Hematopoietic multipotent progenitor cell treated with erythropoietin and hydrocortisone succinate and interleukin-3 and kit ligand, for 15 days (in vitro differentiated cells): ENCODE measurements around the gene CHST7.

Experiments used
- DNase-seq: peaks from one replicate; pipeline ENCODE4 v3.0.0-alpha.2; 2015; ENCODE audit warnings: low spot score

CHST7 gene

DNA sequence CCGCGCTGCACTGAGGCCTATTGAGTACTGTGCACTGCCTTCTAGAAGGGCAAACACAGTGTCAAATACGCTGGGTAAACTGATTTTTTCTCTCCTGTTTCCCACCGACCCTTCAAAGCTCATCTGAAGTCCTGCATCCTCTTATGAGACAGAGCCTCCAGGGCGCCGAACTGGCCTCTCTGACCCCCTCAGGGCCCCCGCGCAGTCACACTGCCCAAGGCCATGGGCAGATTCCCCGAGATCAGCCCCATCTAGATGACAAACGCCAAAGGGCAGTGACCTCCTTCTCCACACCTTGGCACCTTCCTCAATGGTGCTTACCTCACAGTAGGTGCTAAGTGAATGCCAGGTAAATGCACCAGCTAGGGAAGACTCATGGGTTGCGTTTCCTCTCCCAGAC, 34.4 kb downstream of the CHST7 start:
- no peak for DNase-seq

DNA sequence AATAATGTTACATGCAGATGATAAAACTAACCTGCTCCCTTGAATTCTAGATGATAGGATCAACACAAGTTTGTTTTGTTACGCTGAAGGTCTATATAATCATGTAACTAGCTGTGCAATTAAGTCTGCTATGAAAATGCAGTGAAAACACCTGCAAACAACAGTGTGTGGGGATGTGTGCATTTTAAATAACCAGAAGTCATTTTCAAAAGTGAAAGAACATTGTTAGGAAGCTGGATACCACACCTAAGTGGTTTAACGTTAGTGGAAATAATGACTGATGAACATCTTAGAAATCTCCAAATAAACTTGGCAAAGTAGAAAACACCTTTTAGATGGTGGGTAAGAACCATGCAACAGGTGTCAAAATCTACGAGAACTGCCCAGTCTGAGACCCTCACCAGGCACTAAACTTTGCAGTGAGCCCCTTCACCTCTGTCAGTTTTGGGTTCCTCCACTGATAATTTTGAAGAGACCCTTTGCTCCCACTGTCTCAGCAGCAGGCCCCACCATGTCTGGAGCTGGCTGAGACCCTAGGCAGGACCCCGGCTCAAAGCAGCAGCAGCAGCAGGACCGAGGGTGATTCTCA, 36.6 kb downstream of the CHST7 start:
- DNase-seq = no peak

DNA sequence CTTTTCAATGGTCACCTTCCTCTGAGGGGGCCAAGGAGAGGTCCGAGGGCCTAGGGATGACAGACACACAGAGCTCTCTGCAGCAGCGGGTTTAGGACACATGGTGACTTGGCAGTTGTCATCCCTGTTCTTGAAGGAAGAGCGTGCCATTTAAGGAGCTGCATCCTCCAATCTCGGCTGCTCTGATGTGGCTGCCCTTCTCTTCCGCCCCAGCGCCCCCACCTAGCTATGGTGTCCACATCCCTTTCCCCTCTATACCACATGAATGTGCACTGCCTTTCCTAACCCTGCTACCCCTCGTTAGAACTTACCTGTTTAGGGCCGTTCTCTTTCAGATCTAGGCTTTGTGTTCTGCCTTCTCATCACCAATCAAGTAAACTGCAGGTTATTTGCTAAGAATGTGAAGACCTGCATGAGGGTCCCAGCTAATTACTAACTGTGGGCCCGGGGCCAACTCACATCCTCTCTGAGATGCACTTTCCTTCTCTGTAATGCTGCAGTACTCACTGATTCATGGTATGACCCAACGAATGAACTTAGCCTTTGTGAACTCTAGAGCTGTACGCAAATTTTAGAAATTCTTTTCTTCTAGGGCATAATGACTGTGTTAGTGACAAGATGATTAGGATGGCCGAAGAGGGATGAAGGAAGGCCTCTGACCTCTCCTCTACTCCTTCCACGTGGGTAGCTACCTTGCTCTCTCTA, 38.2 kb downstream of the CHST7 start:
- no peak for DNase-seq

DNA sequence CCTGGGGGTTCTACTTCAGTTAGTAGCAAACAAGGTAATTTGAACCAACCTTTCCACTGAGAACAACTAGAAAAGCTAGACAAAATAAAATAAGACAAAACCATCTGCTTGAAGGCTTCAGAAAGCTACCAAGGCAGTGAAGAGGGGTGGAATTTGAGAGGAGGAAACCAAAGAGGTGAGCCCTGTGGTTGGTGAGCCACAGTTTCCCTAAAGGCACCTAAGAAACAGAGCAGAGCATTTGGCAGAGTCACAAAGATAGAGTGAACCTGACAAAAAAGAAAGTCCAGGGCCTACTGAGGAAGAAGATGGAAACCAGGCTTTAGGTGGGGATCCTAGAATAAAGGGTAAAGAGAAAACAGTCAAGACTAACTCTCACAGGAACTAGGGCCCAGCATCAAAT, 44.3 kb downstream of the CHST7 start:
- no peak for DNase-seq

DNA sequence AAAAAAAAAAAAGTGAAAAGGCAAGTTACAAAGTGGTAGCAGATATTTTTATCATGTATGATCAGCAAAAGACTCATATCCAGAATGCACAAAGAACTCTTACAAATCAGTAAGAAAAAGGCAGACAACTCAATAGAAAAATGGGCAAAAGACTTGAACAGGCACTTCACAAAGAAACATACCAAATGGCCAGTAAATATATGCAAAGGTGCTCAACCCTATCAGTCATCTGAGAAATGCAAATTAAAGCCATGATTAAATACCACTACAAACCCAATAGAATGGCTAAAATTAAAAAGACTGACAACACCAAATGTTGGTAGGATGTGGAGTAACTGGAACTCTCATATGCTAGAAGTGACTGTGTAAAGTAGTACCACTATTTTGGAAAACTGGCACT, 45.4 kb downstream of the CHST7 start:
- DNase-seq = no peak

DNA sequence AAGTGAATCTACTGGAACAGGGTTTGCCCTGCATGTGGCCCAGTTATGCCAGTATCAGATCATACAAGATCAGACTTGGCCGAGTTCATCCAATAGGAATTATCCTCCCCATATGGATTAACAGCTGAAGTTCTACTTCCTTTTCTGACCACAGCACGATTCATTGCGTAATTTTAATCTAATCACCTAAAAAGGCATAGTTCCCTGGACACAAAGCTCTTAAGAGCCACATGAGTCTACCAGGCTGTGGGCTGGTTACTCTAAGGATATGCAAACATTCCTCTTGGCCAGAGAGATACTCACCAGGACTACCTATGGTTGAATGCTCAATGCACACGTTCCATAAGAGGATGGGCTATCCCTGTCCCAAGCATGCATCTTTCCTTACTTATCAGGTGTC, 46.9 kb downstream of the CHST7 start:
- DNase-seq = no peak

DNA sequence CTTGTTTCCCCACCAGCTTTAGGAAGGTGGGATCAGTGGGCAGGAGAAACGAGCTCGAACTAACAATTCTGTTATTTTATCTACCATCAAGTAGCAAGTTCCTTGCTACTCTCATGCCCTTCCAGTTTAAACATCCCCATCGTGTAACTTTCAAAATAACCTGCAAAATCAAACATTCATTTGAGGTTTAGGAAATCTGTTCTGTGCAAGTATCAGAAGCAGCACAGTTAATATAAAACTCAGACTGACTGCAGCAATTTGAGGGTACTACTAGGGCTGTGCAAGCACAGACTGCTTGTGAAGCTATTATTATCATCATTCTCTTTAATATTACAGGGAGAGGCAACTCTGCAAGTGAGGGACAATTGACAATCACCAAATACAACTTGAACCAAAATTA, 48.0 kb downstream of the CHST7 start:
- DNase-seq = no peak

DNA sequence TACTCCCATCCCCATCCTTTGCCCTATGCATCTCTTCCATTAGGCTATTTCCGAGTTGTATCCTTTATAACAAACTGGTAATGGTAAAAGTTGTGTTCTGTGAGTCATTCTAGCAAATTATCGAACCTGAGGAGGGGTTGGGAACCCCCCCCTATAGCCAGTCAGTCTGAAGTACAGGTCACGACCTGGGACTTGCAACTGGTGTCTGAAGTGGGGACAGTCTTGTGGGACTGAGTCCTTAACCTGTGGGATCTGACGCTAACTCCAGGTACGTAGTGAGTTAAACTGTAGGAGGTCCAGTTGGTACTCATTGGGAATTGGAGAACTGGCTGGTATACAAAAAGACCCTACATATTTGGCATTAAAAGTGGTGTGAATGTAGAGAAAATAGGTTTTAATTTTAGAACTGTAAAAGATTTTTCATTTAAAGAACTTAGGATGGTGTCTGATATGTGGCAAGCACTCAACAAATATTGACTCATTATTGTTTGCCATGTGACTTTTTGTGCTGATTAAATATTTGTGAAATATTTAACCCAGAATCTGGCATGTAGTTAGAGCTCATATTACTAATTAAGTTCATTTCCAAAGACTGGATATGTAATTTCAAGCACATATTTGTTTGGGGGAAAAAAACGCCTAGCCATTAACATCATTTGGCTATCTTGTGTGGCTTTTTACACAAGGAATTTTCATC, 50.7 kb downstream of the CHST7 start:
- no peak for DNase-seq

DNA sequence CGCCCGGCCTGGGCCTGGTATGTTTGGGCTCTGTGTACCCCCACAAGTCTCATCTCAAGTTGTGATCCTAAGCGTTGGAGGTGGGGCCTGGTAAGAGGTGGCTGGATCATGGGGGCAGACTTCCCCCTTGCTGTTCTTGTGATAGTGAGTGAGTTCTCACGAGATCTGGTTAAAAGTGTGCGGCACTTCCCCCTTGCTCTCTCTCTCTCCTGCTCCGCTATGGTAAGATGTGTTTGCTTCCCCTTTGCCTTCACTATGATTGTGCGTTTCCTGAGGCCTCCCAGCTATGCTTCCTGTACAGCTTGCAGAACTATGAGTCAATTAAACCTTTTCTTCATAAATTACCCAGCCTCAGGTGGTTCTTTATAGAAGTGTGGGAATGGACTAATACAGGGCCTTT, 53.0 kb downstream of the CHST7 start:
- DNase-seq = no peak

DNA sequence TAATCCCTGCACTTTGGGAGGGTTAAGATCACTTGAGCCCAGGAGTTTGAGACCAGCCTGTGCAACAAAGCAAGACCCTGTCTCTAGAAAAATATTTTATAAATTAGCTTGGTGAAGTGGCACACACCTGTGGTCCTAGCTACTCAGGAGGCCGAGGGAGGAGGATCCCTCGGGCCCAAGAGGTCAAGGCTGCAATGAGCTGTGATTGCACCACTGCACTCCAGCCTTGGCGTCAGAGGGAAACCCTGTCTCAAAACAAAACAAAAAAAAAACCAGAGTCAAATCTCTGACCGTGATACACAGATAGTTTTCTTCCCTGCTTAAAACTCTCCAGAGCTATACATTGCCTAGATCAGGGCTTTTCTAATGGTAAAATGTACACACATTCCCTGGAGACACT, 53.5 kb downstream of the CHST7 start:
- DNase-seq = no peak

DNA sequence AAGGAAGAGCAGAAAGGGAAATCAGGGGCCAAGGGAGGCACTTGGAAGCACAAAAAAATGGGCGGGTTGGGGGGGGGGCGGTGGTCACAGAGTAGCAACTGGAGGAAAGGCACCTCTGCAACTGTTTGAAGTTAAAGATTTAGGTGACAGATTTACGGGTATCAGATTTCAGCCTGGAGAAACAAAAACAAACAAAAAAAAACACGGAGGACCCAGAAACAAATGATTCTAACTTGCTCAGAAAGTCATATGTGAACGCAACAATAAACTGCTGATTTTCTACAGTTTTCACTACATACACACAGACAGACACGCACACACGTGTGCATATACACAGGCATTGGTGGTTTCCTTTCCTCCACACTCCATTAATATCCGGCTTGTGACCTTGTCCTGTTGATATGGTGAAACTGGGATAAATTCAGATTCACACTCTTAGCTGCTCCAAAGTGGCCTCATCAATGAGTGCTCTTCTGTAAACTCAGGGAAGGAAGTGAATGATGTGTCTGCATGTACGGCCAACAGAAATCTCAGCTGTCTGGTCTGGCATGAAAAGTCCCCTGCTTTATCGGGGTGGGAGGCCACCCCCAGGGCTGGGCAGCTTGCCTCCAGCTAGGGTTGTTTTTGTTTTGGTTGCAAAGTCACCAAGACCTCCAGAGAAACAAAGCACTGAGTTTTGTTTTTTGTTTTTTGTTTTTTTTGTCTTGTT, 54.3 kb downstream of the CHST7 start:
- DNase-seq = no peak

DNA sequence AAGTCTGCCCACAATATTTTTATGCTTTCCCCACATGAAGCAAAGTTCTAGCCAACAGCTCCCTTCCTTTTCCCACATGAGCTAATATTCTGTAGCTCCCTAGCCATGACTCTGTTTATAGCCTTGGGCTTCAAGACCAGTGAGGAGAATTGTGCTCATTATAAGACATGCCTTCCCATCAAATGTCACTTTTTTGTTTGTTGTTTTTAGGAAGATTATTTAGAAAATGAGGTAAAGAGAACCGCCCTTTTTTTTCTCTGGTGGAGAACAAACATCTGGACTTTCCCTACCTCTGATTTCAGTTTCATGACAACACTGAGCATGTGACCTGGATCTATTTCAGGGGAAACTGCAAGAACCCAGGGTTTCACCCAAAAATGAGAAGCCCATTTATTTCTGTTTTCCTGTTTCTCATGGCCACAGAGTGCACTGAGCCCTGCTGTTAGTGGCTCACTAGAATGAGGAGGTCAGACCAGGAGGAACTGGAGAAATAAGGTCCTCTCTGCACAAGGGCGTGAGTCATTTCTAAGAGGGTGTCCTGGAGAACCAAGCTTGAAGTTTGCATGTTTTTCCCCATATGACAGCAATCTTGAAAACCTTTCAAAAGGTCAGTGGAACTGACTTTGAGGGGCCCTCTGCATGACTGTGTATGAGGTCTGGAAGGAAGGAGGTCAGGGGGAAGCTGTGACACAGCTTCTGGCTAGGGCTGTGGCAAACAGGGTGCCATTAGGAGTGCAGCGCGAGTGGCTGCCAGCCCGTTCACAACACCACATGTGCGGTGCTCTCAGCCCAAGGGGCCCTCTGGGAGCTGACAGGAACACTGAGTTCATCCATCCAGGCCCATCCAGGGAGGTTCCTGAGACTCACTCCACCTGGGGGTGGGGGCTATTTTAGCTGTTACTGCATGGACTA, 55.2 kb downstream of the CHST7 start:
- no peak for DNase-seq

DNA sequence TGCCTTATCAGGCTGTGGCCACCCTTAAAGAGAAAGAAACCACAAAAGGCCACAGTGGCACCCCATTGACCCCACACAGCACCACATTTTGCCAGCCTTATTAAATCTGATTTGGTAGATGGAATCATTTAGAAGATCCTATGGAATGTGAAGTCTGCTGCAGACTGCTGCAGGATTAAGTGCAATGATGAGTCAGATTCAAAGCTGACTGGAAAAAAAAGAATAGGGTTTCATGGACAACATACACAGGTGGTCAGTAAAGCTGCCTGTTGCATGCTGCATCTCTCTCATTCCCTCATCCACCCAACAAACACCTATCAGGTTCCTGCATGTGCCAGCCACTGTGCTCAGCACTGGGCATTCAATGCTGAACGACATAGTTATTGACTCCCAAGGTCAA, 56.6 kb downstream of the CHST7 start:
- no peak for DNase-seq

DNA sequence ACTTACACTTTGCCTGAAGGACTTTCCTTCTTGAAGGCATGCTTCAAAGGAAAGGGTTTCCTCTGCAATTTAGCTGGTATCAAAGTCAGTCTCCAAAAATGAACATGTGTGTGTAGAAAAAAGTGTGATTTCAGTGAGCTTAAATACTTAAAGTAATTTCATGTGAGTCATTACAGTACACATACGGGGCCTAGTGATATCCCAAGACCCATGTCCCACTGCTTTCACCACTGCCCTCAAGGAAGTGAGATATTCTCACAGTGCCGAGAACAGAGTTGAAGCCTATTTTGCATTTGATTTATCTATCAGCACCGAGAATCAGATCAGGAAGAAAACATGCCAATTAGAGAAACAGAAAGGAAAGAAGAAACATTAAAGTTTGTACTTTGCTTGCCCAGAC, 61.0 kb downstream of the CHST7 start:
- DNase-seq = no peak

DNA sequence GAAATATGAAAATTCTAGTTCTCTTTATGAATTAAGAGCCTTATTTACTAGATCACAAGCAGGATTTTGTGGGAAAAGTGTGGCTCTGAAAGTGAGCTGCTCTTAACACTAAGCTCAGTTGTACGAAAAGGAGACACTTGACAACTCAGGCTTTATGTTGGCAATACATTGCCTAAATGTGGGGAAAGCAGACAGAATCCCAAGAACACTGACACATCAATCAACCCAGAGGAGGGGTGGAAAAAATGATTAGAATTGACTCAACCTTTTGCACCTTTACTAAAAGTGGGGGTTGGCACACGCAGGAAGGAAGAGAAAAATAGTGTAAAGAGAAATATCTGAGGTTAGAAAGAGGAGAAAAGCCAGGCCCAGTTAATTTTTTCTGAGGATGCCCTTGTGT, 61.6 kb downstream of the CHST7 start:
- no peak for DNase-seq

DNA sequence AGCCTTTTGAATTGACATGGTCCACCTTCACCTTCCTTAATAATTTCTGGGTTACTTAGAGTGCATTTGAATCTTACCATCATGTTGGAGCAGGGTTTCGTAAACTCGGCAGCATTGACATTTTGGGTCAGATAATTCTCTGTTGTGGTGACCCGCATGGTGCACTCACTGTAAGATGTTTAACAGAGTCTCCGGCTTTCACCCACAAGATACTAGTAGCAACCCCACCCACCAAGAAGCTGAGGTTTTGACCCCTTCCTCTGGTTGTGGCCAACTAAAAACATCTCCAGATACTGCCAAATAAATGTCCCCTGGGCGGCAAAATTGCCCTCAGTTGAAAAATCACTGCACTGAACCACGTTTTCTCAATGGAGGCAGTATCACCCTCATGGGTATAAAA, 62.7 kb downstream of the CHST7 start:
- DNase-seq = no peak

DNA sequence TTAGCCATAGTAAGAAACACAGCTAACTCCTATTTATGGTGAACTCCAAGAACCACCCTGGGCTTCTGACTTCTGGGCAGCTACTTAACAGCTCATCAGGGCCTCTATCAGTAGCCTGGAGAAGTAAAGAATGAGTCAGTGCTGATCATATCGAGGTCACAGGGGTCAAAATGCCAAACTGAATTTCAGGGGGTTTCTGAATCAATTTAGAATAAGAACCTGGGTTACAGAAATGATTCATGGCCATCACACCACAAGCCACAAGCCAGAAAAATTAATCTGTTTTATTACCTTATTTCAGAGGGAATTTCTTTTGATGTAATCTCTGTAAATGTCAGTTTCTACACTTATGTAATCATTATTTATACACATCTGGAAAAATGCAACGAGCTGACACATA, 64.4 kb downstream of the CHST7 start:
- DNase-seq = no peak

DNA sequence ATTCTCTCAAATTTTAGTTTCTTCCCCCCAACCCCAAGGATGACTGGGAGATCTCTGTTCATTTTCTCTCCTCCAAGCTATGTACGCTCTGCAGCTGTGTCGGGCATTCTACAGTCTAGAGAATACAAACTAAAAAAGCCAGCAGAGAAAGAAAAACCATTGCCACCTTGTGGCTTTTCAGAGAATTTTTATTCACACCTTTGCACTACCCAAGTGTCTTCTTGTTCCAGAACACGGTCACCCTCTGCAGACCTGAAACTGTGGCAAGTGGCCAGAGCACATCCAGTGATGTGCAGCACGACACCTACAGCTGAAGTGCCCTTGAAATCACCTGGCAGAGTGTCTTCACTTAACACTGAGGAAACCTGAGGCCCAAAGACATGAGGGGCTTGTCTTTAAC, 68.6 kb downstream of the CHST7 start:
- DNase-seq = no peak

DNA sequence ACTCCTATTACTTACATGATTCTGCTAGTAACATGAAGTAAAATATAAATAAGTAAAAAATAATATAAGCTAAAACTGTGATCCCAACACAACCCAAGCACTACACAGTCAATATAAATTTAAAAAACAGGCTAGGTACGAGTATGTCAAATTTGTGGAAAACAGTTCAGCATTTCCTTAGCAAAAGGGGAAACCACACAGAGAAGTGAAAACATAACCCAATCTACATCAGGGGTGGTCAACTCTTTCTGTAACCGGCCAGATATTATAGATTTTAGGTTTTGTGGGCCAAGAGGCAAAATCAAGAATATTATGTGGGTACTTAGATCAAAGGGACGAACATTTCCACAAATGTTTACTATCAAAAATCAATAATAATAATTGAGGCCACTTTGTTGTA, 70.1 kb downstream of the CHST7 start:
- DNase-seq = no peak

DNA sequence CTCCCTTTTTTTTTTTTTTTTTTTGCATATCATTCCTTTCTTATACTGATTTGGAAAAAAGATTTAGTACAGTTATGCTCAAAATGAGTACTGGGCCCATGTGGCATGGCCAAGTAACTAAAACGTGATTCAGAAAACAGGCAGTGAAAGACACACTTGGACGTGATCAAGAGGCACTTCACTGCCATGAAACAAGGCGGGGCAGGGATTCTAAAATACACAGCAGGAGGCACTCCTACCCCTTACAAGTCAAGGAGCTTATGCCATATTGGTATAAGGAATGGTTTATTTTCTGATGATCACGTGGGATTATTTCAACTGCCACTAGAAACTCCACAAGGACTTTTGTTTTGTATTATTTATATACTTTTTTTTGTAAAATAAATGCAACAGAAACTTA, 72.0 kb downstream of the CHST7 start:
- DNase-seq = no peak

DNA sequence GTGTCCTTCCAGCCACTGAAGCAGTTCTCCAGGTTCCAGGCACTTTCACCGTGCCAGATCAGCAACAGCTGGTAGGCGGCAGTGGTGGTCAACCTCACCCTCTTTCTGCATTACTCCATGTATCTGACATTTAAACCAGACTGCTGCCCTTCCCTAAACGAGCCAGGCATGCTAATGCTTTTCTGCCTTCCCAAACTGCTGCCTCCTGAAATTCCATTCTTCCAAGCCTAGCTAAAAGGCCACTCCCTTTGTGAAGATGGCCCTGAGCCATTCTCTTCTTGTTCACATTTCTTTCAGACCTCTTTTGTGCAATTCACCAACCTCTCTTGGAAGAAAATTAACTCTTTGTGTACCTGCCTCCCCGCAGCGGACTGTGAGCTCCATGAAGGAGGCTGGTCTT, 73.7 kb downstream of the CHST7 start:
- no peak for DNase-seq
